Measurements from ENCODE around the gene ATXN1. TPM values are rescaled to one million over a fixed set of nuclear protein-coding genes. Genes with fewer than 3 reads are reported as not detected.

The ATXN1 gene
- total RNA-seq, 1 experiment from 2014 or later: 5.6 TPM

GRCh38 chr6:16282370-16282769 lies 478.9 kb downstream of the ATXN1 start:
- no peak overlapping the region for H3K9ac ChIP-seq (ENCODE audit: extremely low read depth, insufficient read length, low read length)
- no peaks in the 10 kb centered on the region for H4K20me1 ChIP-seq (ENCODE audit: control insufficient read depth, insufficient read depth, insufficient read length)
- no peak overlapping the region for H2BK20ac ChIP-seq (ENCODE audit: low read depth, low read length, poor library complexity, severe bottlenecking)
- WGBS (ENCODE audit: extremely low coverage, insufficient read length, low lambda C conversion rate): no CpG with 5 or more reads among the region's 4 CpGs
- H3K23me2 ChIP-seq (ENCODE audit: insufficient read length, low read depth, low read length, poor library complexity, severe bottlenecking): no peaks in the 10 kb centered on the region
- H3K4me1 Mint-ChIP-seq: peaks cover 7 to 21% of the 10 kb centered on the region in 2 experiments
- H3K4me2 ChIP-seq (ENCODE audit: insufficient read depth, insufficient read length, low read length): no peak overlapping the region
- no peaks in the 10 kb centered on the region for H3K79me2 ChIP-seq (ENCODE audit: insufficient read depth, low read length)
- no peak overlapping the region for H3K23ac ChIP-seq (ENCODE audit: insufficient read length, low read depth, low read length)
- no peak overlapping the region for H2AFZ ChIP-seq (ENCODE audit: low read length)
- no peak overlapping the region for H3K18ac ChIP-seq (ENCODE audit: insufficient read length, low read depth, low read length)
- H3K27ac Mint-ChIP-seq: no peak overlapping the region
- DNase-seq: no peak
- H4K5ac ChIP-seq (ENCODE audit: insufficient read length, low read depth, low read length): no peak overlapping the region
- H3K56ac ChIP-seq (ENCODE audit: insufficient read length, low read depth, low read length): no peak overlapping the region
- H3K4ac ChIP-seq (ENCODE audit: low read depth, low read length): no peak overlapping the region
- H3K9me3 ChIP-seq (ENCODE audit: control insufficient read depth, low read depth, low read length): no peaks in the 10 kb centered on the region
- no peak overlapping the region for H2BK15ac ChIP-seq (ENCODE audit: low read depth, low read length)
- H3K27ac ChIP-seq (ENCODE audit: insufficient read length, low read depth, low read length): no peak overlapping the region
- H4K8ac ChIP-seq (replicated peaks; ENCODE audit: insufficient read length, low read depth, low read length): no peak overlapping the region
- no peaks in the 10 kb centered on the region; a peak in 1 of 5 replicates for H3K9me3 Mint-ChIP-seq
- no peaks in the 10 kb centered on the region for H3K27me3 ChIP-seq (ENCODE audit: insufficient read depth, low read length)
- H3K36me3 Mint-ChIP-seq (ENCODE audit: insufficient read depth in 1 of 3, low read depth in 3 of 3): no peaks in the 10 kb centered on the region
- H3T11ph ChIP-seq (ENCODE audit: low read length): no peak overlapping the region
- no peaks in the 10 kb centered on the region; the same call in 1 of the 2 replicates for H3K27me3 Mint-ChIP-seq (ENCODE audit: low read depth)
- no peak for TF ChIP-seq CTCF (conservative IDR thresholded peaks at IDR 0.05)
- no peak overlapping the region for H2BK12ac ChIP-seq (ENCODE audit: insufficient read length, low read depth, low read length)
- H3K4me3 Mint-ChIP-seq: no peak overlapping the region
- no peak overlapping the region for H2BK5ac ChIP-seq (ENCODE audit: insufficient read length, low read length)
- H2BK120ac ChIP-seq (ENCODE audit: low read depth, low read length, poor library complexity, severe bottlenecking): no peak overlapping the region
- H3K14ac ChIP-seq (ENCODE audit: insufficient read depth, low read length): no peak overlapping the region
- H3K79me1 ChIP-seq (ENCODE audit: insufficient read depth, low read depth, low read length, poor library complexity, severe bottlenecking): no peaks in the 10 kb centered on the region
- H2AK5ac ChIP-seq (ENCODE audit: insufficient read length, low read length): no peak overlapping the region
- H4K91ac ChIP-seq (ENCODE audit: insufficient read length, low read depth, low read length): no peak overlapping the region
- no peaks in the 10 kb centered on the region for H3K4me1 ChIP-seq (ENCODE audit: insufficient read depth, low read length)
